ENCODE results near the gene CAMKK1.

DNA sequence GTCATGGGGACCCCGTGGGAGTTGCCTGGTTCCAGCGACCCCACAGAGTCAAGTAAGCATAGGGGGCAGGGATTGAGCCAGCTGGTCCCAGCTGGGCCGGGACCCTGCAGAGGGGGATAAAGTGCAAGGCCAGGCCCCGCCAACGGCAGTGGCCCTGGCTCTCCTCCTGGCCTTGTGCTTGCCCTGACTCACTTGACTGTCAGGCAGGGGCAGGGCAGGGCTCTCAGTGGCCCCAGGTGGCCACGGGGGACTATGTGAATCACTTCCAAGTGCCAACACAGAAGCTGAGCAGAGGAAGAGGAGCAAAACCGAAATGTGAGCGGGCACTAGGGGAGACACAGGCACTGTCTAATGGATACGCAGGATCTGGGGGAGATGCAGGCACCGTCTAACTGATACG is 25.2 kb downstream of the CAMKK1 start:
- TF ChIP-seq CTCF (optimal IDR thresholded peaks at IDR 0.05 in 1 of 3, IDR thresholded peaks at IDR 0.05 in 1 of 3, conservative IDR thresholded peaks at IDR 0.05 in 1 of 3; ENCODE audit: extremely low read depth in 1 of 3, insufficient read depth in 2 of 3, low read length in 3 of 3) (no peak), EZH2 (IDR thresholded peaks at IDR 0.05; ENCODE audit: low read length) (no peak)

Data from keratinocyte (primary cell).